NCI-H187 treated with DMSO at 0.1 percent for 48 hours (cell line): ENCODE measurements around the gene HDDC2.

Experiments used
- DNase-seq: peaks from one replicate; lab custom pipeline; 2025; lab: John Stamatoyannopoulos, UW

Gene HDDC2

GRCh38 chr6:125233202-125233601 lies 68.6 kb downstream of the HDDC2 start:
- DNase-seq = no peak

- DNase-seq = no peak
Observed at GRCh38 chr6:125232466-125232865, 69.3 kb downstream of the HDDC2 start.

- no peak for DNase-seq
Observed at GRCh38 chr6:125231574-125232343, 70.0 kb downstream of the HDDC2 start.

DNA sequence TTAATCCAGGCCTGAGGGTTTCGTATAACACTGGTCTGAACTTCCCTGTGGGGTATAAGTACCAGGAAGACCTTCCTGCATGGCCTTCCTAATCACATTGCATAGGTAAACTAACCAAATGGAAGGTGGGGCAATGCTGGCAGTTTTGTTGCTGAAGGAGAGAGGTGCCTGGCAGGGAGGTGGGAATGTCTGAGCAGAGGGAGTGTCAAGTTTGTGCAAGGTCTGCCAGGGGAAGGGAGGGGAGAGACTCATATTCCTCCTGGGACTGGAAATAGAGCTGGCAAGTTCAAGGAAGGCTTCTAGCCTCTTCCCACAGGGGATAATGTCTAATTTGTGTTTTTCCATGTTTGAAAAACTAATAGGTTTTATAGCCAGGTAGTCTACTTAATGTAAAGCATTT lies 70.6 kb downstream of the HDDC2 start:
- DNase-seq = no peak

DNA sequence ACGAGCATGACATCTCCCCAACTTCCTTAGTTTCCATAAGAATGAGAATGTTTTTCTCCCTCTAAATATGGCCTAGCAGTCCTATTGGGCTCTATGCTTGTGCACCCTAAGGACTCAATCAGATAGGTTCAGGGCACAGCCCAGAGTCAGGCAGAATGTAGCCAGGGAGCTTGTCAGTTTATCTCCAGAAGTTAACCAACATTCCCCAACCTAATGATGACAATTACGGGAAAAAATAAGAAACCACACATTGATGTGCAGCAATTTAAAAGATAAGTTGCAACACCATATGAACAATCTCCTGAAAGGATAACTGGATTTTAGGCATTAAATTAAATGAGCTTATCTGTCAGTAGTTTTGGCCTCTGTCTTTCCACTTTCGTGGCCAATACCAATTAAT lies 71.1 kb downstream of the HDDC2 start:
- DNase-seq = no peak

- no peak for DNase-seq
Observed at GRCh38 chr6:125228981-125229479, 72.7 kb downstream of the HDDC2 start.

DNA sequence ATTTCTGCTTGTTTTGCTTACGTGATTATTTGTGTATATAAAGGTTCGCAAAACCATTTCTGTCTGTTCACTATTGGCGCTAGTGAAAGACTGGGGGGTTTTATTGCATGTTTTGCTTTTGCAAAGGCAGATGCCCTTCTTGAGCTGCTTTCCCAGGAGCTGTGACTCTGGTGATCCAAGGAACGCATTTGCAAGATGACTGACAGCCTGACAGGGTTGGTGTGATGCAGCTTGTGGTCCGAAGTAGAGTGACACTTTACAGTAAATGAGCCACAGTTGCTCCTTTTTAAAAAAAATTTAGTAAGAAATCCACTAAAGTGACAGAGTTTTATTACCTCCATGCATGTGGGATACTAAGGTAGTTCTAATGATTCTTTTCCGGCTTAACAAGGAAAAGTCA lies 74.5 kb downstream of the HDDC2 start:
- no peak for DNase-seq
